ENCODE measurements around the gene ARHGAP21.
"Not testable (repeated sequence)": the region's sequence is repeated elsewhere in the genome, so short reads cannot be mapped to it uniquely, and the experiment has no call there.

ARHGAP21 gene

GRCh38 chr10:24723788-24724380 lies at the start of gene ARHGAP21:
TSS of gene ARHGAP21 (minus strand) at chr10:24723887. CDS start at chr10:24721899, 1,988 bp downstream.
- peak; percentile 31 to 40 for DNase-seq

GRCh38 chr10:24771943-24772694 lies 48.4 kb upstream of the ARHGAP21 start:
- DNase-seq = no peak

- DNase-seq = not testable (repeated sequence)
These were observed 41.3 kb upstream of the ARHGAP21 start for GRCh38 chr10:24764991-24765390.

GRCh38 chr10:24762966-24763623 lies 39.4 kb upstream of the ARHGAP21 start:
- DNase-seq = no peak

GRCh38 chr10:24762161-24762924 lies 38.7 kb upstream of the ARHGAP21 start:
- no peak for DNase-seq

- no peak for DNase-seq
These were observed 36.0 kb upstream of the ARHGAP21 start for GRCh38 chr10:24759672-24760071.

GRCh38 chr10:24758254-24758653 lies 34.6 kb upstream of the ARHGAP21 start:
- DNase-seq = not testable (repeated sequence)

- DNase-seq = no peak
These were observed 32.6 kb upstream of the ARHGAP21 start for GRCh38 chr10:24756283-24756682.

GRCh38 chr10:24751716-24752115 lies 28.0 kb upstream of the ARHGAP21 start:
- DNase-seq = no peak

GRCh38 chr10:24750695-24751094 lies 27.0 kb upstream of the ARHGAP21 start:
- DNase-seq = no peak

- DNase-seq = no peak
These were observed 24.5 kb upstream of the ARHGAP21 start for GRCh38 chr10:24748214-24748613.

- no peak for DNase-seq
These were observed 21.3 kb upstream of the ARHGAP21 start for GRCh38 chr10:24744946-24745345.

GRCh38 chr10:24740714-24741113 lies 17.0 kb upstream of the ARHGAP21 start:
- no peak for DNase-seq

GRCh38 chr10:24737001-24737400 lies 13.3 kb upstream of the ARHGAP21 start:
- DNase-seq = no peak

- DNase-seq = no peak
These were observed 8.3 kb upstream of the ARHGAP21 start for GRCh38 chr10:24731942-24732341.

GRCh38 chr10:24730811-24731210 lies 7.1 kb upstream of the ARHGAP21 start:
- no peak for DNase-seq

GRCh38 chr10:24727786-24728185 lies 4.1 kb upstream of the ARHGAP21 start:
- no peak for DNase-seq

GRCh38 chr10:24726626-24727025 lies 2.9 kb upstream of the ARHGAP21 start:
- DNase-seq = no peak

- not testable (repeated sequence) for DNase-seq
These were observed 2.3 kb upstream of the ARHGAP21 start for GRCh38 chr10:24726029-24726428.

- DNase-seq = peak; percentile 94
These were observed 918 bp upstream of the ARHGAP21 start for GRCh38 chr10:24724381-24725228.

GRCh38 chr10:24723386-24723787 lies 300 bp downstream of the ARHGAP21 start:
- DNase-seq = peak in 1 of 2 experiments; percentile 20
